Neural cell (in vitro differentiated cells): ENCODE results near the gene THAP12. TPM values are rescaled to one million over a fixed set of nuclear protein-coding genes. Genes with fewer than 3 reads are reported as not detected.
"Not testable (repeated sequence)": the region's sequence is repeated elsewhere in the genome, so short reads cannot be mapped to it uniquely, and the experiment has no call there.

ENCODE experiments used
- H2AFZ ChIP-seq: fragments of 200-600, 300-800 bp; sonication (generic), shearing (Covaris generic); 2 replicates; pipeline ENCODE4 v1.6.0; 2014; ENCODE audit warnings: low read depth, mild to moderate bottlenecking, antibody characterized with exemption, low read length, moderate library complexity
- H3F3A ChIP-seq: fragments of 200-600 bp; shearing (Covaris generic); 2 replicates; pipeline ENCODE4 v1.6.1; 2016; ENCODE audit warnings: mild to moderate bottlenecking, moderate library complexity, mixed read lengths, antibody characterized with exemption, low read length; ENCODE audit not compliant: insufficient read depth, poor library complexity, severe bottlenecking
- H3K27ac ChIP-seq: fragments of 200-600, 300-800 bp; sonication (generic), shearing (Covaris generic); 2 replicates; pipeline ENCODE4 v1.5.1; 2014; ENCODE audit warnings: mild to moderate bottlenecking, low read length, moderate library complexity
- H3K27me3 ChIP-seq: fragments of 300-800, 200-600 bp; sonication (generic), shearing (Covaris generic); 2 replicates; pipeline ENCODE4 v1.6.0; 2014; ENCODE audit warnings: mild to moderate bottlenecking, low read depth, low read length, moderate library complexity; ENCODE audit not compliant: insufficient read depth
- H3K36me3 ChIP-seq: fragments of 300-800, 200-600 bp; sonication (generic), shearing (Covaris generic); 2 replicates; pipeline ENCODE4 v1.5.1; 2014; ENCODE audit warnings: mild to moderate bottlenecking, antibody characterized with exemption, low read length, moderate library complexity; ENCODE audit not compliant: insufficient read depth
- H3K4me2 ChIP-seq: fragments of 300-800, 200-600 bp; sonication (generic), shearing (Covaris generic); 2 replicates; pipeline ENCODE4 v1.6.0; 2014; ENCODE audit warnings: mild to moderate bottlenecking, low read length
- H3K4me3 ChIP-seq: fragments of 300-800, 200-600 bp; sonication (generic), shearing (Covaris generic); 2 replicates; pipeline ENCODE4 v1.5.1; 2014; ENCODE audit warnings: mild to moderate bottlenecking, low read length, moderate library complexity
- H3K79me2 ChIP-seq: fragments of 200-600 bp; shearing (Covaris generic); replicated peaks from 2 replicates; pipeline ENCODE4 v1.6.0; 2014; ENCODE audit warnings: mild to moderate bottlenecking, low read length, moderate library complexity; ENCODE audit not compliant: insufficient read depth
- H3K9ac ChIP-seq: fragments of 300-800, 200-600 bp; sonication (generic), shearing (Covaris generic); 2 replicates; pipeline ENCODE4 v1.6.1; 2016; ENCODE audit warnings: mild to moderate bottlenecking, low read length, mixed read lengths
- H3K9me2 ChIP-seq: fragments of 200-600 bp; shearing (Covaris generic); 2 replicates; pipeline ENCODE4 v1.6.1; 2016; ENCODE audit warnings: mild to moderate bottlenecking, low read length, mixed read lengths; ENCODE audit not compliant: insufficient read depth
- H3K9me3 ChIP-seq: fragments of 200-600, 300-800 bp; sonication (generic), shearing (Covaris generic); 2 replicates; pipeline ENCODE4 v1.6.1; 2016; ENCODE audit warnings: mild to moderate bottlenecking, mixed run types, low read length, moderate library complexity, mixed read lengths
- H4K20me1 ChIP-seq: fragments of 200-600 bp; shearing (Covaris generic); 2 replicates; pipeline ENCODE4 v1.6.1; 2016; ENCODE audit warnings: mild to moderate bottlenecking, mixed run types; ENCODE audit not compliant: insufficient read depth
- CTCF ChIP-seq: fragments of 450-650 bp; IDR thresholded peaks from 2 replicates; pipeline ENCODE4 v1.5.1; 2014; ENCODE audit warnings: antibody characterized with exemption, mild to moderate bottlenecking, moderate library complexity; ENCODE audit not compliant: poor library complexity, severe bottlenecking
- EP300 ChIP-seq: fragments of 450-650 bp; conservative IDR thresholded peaks from 2 replicates; pipeline ENCODE4 v1.6.1; 2014; ENCODE audit warnings: antibody characterized with exemption, mild to moderate bottlenecking, moderate library complexity; ENCODE audit not compliant: poor library complexity, severe bottlenecking
- EZH2 ChIP-seq: fragments of 200-600, 300-800 bp; shearing (Covaris generic), sonication (generic); IDR thresholded peaks from 2 replicates; pipeline ENCODE4 v1.6.1; 2014; ENCODE audit warnings: antibody characterized with exemption, low read length, borderline replicate concordance, mild to moderate bottlenecking; ENCODE audit not compliant: insufficient read depth, poor library complexity, severe bottlenecking
- MXI1 ChIP-seq: fragments of 450-650 bp; conservative IDR thresholded peaks from 2 replicates; pipeline ENCODE4 v1.6.1; 2014; ENCODE audit warnings: antibody characterized with exemption, mild to moderate bottlenecking; ENCODE audit not compliant: poor library complexity, severe bottlenecking
- POLR2AphosphoS5 ChIP-seq: IDR thresholded peaks from 2 replicates; pipeline ENCODE4 v1.6.1; 2012
- RAD21 ChIP-seq: fragments of 450-650 bp; conservative IDR thresholded peaks from 2 replicates; pipeline ENCODE4 v1.6.1; 2014; ENCODE audit warnings: antibody characterized with exemption, mild to moderate bottlenecking, moderate library complexity
- REST ChIP-seq: IDR thresholded peaks from 2 replicates; pipeline ENCODE4 v1.6.1; 2012; ENCODE audit warnings: borderline replicate concordance
- SMC3 ChIP-seq: fragments of 450-650 bp; conservative IDR thresholded peaks from 2 replicates; pipeline ENCODE4 v1.6.1; 2014; ENCODE audit warnings: antibody characterized with exemption, mild to moderate bottlenecking, moderate library complexity; ENCODE audit not compliant: poor library complexity
- TAF1 ChIP-seq: IDR thresholded peaks from 2 replicates; pipeline ENCODE4 v1.6.1; 2012; ENCODE audit warnings: low read depth
- polyA plus RNA-seq: library from polyadenylated mRNA; depleted of rRNA; stranded (reverse); fragments of >200 nt; gene quantifications from 2 replicates; pipeline ENCODE4 v1.2.3, GENCODE V29; 2014

THAP12 gene
- polyA plus RNA-seq, 1 donor from 2014 or later: 110 TPM

GRCh38 chr11:76406359-76406758, 25.4 kb upstream of the THAP12 start:
- no peak overlapping the region for H3K4me2 ChIP-seq
- no peak overlapping the region for H3K4me3 ChIP-seq
- H4K20me1 ChIP-seq: no peaks in the 10 kb centered on the region
- H3K27ac ChIP-seq: no peak overlapping the region
- H3K9ac ChIP-seq: no peak overlapping the region
- H2AFZ ChIP-seq: no peak overlapping the region
- H3F3A ChIP-seq: no peaks in the 10 kb centered on the region
- H3K9me3 ChIP-seq: no peaks in the 10 kb centered on the region
- H3K9me2 ChIP-seq: no peaks in the 10 kb centered on the region
- H3K27me3 ChIP-seq: no peaks in the 10 kb centered on the region
- no peaks in the 10 kb centered on the region for H3K79me2 ChIP-seq
- TF ChIP-seq MXI1 (no peak), RAD21 (no peak), EP300 (no peak), POLR2AphosphoS5 (no peak), EZH2 (no peak), REST (no peak), SMC3 (no peak), TAF1 (no peak), CTCF (no peak)
- no peaks in the 10 kb centered on the region for H3K36me3 ChIP-seq

GRCh38 chr11:76401484-76401883, 20.6 kb upstream of the THAP12 start:
- H3K79me2 ChIP-seq, H3F3A ChIP-seq, H3K4me3 ChIP-seq, H2AFZ ChIP-seq, H3K27ac ChIP-seq, H3K9me3 ChIP-seq, H3K4me2 ChIP-seq, H3K27me3 ChIP-seq, H3K36me3 ChIP-seq, H3K9ac ChIP-seq, H3K9me2 ChIP-seq, H4K20me1 ChIP-seq: not testable (repeated sequence)

- Histone ChIP-seq H3F3A (no peaks in the 10 kb centered on the region), H3K9ac (no peak overlapping the region), H3K36me3 (no peaks in the 10 kb centered on the region), H3K4me2 (no peak overlapping the region), H3K9me2 (no peaks in the 10 kb centered on the region), H2AFZ (no peak overlapping the region), H4K20me1 (no peaks in the 10 kb centered on the region), H3K27me3 (no peaks in the 10 kb centered on the region), H3K79me2 (no peaks in the 10 kb centered on the region), H3K9me3 (no peaks in the 10 kb centered on the region), H3K27ac (no peak overlapping the region), H3K4me3 (no peak overlapping the region)
- TF ChIP-seq REST (no peak), EZH2 (no peak), MXI1 (no peak), CTCF (no peak), SMC3 (no peak), POLR2AphosphoS5 (no peak), RAD21 (no peak), EP300 (no peak), TAF1 (no peak)
These were observed 20.0 kb upstream of the THAP12 start for GRCh38 chr11:76400967-76401366.
